ENCODE results near the gene ME1.
"Not testable (repeated sequence)": the region's sequence is repeated elsewhere in the genome, so short reads cannot be mapped to it uniquely, and the experiment has no call there.

The ME1 gene

DNA sequence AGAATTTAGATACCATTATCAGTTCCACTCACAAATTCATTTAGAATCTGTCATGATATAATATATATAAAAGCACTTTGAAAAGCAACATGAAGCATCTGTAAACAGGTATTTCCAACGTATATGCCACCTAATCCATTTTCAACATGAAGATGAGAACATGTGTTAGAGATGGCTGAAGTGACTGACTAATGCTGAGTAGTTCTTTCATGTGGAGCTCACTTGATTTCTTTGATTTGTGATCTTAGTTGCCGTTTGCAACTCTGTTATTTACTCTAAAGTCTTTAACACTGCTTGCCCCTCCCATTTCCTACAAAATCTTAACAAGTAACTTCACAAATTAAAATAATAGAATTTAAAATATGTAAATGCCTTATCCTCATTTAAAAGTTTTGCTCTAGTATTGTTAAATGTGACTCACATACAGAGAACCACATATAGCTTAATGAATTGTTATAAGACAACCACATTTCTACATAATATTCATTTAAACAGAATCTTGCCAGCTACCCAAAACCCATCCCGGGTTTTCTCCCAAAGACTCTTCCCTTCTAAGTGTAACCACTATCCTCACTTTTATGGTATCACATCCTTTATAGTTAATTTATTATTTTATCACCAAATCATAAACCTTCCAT is 78.3 kb downstream of the ME1 start:
- peak; percentile 40 for DNase-seq (ENCODE audit: low spot score)

DNA sequence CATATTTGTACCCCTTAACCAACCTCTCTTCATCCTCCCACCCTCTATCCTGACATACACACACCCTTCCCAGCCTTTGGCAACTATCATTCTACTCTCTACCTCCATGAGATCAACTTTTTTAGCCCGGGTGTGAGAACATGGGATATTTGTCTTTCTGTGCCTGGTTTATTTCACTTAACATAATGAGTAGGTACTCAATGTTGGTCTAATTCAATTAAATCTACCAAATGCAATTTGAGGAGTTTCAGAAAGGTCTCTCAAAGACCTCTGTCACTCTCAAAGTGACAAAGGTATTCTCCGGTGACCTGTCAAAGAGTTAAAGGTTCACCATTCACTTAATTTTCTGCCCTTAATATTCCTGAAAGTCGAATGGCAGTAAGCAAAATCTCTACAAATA is 87.7 kb downstream of the ME1 start:
- DNase-seq (ENCODE audit: low spot score) = no peak

- DNase-seq (ENCODE audit: low spot score) = peak; percentile 8
Measured at GRCh38 chr6:83341765-83342164, 89.1 kb downstream of the ME1 start.

GRCh38 chr6:83333916-83334315 is 96.9 kb downstream of the ME1 start:
- DNase-seq (ENCODE audit: low spot score) = not testable (repeated sequence)

GRCh38 chr6:83333500-83333899 is 97.4 kb downstream of the ME1 start:
- no peak for DNase-seq (ENCODE audit: low spot score)

DNA sequence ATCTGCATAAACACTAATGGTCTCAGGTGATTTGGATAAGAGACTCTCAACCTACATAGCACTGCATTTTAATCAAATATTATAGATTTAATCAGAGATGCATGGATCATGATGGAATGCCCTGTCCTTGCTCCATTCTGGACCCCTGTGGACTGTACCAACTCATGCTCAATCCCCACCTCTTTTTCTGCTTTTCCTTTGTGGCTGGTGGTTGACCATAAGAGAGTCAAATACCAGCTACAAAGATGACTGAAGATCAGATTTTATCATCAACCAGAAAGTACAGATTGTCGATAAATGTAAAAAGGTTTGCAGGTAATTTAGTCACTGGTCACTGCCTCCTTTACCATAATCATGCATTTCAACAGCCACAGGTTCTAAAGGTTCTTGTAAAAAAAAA is 116.2 kb downstream of the ME1 start:
- no peak for DNase-seq (ENCODE audit: low spot score)

GRCh38 chr6:83313882-83314281 is 117.0 kb downstream of the ME1 start:
- no peak for DNase-seq (ENCODE audit: low spot score)

GRCh38 chr6:83311231-83311630 is 119.6 kb downstream of the ME1 start:
- no peak for DNase-seq (ENCODE audit: low spot score)

- no peak for DNase-seq (ENCODE audit: low spot score)
Measured at GRCh38 chr6:83310046-83310445, 120.8 kb downstream of the ME1 start.

DNA sequence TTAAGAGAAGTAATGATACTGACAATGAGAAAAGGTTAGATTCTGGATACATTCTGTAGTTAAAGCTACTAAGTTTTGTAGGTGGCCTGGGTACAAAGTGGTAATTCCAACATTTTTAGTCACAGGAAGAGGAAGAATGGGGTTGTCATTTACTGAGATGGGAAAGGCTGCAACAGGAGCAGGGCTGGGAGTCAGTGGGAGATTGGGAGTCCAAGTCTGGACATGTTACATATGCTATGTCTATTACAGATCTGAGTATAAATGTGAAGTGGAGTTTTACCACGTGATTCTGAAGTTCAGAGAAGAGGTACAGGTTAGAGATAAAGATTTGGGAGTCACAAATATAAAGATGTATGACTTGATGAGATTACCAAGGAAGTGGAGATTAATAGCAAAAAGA is 121.5 kb downstream of the ME1 start:
- no peak for DNase-seq (ENCODE audit: low spot score)

GRCh38 chr6:83308833-83309232 is 122.0 kb downstream of the ME1 start:
- DNase-seq (ENCODE audit: low spot score) = no peak

DNA sequence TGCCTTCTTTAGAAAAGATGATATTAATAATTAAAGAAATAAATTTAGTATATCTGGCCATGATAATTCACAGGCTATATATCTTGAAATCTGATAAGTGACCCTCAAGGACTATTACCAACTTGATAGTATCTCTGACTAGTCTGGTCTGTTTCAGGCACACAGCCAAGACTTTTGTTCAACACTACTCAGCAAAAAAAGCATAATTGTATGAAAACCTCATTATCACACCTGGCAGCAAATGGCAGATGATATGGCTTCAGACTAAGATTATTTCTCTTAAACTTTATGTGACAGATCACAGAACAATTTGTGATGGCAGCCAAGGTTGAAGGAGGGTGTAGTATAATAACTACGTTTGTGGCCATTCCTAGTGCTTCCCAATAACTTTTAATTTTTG is 123.0 kb downstream of the ME1 start:
- DNase-seq (ENCODE audit: low spot score) = no peak

DNA sequence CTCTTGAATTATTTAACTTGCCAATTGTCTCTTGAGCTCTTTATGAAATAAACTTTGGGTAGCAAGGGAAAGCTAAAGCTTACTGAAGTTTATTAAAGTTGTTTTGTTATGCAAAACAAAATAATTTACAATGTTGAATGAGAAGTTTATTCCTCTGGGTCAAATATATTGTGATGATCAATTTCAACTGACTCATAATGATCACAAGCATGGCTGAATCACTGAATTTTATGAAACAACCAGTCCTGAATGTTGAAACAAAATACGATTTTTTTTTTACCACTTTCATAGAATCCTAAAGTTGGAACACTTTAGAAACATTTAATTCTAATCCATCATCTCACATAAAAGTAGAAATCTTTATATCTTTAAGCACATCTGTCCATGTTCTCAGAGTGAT is 127.4 kb downstream of the ME1 start:
- no peak for DNase-seq (ENCODE audit: low spot score)

- DNase-seq (ENCODE audit: low spot score) = no peak
Measured at GRCh38 chr6:83294676-83295075, 136.2 kb downstream of the ME1 start.

DNA sequence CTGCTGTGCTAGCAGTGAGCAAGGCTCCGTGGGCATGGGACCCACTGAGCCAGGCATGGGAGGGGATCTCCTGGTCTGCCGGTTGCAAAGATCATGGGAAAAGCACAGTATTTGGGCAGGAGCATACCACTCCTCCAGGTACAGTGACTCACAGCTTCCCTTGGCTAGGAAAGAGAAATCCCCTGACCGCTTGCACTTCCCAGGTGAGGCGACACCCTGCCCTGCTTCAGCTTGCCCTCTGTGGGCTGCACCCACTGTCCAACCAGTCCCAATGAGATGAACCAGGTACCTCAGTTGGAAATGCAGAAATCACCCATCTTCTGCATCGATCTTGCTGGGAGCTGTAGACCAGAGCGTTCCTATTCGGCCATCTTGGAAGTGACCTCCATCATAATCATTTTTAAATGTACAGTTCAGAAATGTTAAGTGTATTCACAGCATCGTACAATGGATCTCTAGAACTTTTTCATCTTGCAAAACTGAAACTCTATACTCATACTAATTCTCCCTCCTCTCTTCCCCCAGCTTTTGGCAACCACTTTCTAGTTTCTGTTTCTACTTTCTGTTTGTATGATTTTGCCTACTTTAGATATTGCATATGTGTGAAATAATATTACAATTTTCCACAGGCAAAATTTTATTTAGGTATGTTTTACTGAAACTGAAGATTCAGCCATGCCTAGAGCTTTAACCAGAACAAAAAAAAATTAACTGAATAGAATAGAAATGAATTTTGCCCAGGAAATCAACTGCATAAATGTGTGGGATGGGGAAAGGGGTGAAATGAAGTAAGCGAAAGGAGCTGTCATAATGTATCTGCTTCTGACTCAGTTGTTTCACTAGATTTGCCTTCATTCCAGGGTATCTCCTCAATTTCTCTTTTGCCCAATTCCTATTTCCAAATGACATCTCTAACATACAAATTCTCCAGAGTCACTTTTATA is 137.7 kb downstream of the ME1 start:
- DNase-seq (ENCODE audit: low spot score) = no peak

DNA sequence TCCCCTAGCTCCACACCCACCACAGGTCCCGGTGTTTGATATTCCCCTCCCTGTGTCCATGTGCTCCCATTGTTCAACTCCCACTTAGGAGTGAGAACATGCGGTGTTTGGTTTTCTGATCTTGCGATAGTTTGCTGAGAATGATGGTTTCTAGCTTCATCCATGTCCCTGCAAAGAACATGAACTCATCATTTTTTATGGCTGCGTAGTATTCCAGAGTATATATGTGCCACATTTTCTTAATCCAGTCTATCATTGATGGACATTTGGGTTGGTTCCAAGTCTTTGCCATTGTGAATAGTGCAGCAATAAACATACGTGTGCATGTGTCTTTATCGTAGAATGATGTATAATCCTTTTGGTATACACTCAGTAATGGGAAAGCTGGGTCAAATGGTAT is 143.6 kb downstream of the ME1 start:
- DNase-seq (ENCODE audit: low spot score) = not testable (repeated sequence)

GRCh38 chr6:83285917-83286316 is 144.9 kb downstream of the ME1 start:
- DNase-seq (ENCODE audit: low spot score) = no peak

- no peak for DNase-seq (ENCODE audit: low spot score)
Measured at GRCh38 chr6:83273596-83273995, 157.3 kb downstream of the ME1 start.

DNA sequence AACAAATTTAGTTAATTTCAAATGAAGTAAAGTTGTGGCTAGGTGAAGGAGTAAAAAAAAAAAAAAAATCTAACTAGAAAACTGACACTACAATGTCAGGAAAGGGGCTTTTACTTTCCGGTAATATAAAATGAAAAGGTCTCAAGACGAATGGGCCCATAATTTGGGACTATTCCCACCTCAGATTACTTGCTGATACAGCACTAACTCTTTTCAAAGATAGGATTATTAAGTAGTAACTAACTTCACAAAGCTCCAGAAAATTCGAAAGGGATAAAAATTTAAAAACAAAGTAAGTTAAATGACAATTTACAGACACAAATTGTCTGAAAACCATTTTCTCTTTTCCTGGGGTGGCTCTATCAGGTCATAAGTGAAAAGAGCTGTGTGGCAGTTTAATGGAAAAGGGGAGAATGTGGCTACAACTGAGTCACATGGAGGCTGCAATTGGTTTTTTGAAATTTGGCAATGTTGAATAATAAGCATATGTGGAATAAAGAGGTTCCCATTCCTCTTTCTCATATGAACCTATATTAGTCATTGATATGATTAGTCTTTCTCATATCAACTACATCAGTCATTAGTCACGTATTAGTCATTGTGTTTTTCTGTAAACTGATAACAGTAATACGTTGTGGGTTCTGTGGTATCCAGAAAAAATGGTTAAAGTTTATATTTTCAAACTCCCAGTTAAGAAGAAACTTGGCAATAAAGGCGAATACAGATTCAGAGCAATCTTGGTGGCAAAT is 159.7 kb downstream of the ME1 start:
- peak; percentile 61 for DNase-seq (ENCODE audit: low spot score)

- no peak for DNase-seq (ENCODE audit: low spot score)
Measured at GRCh38 chr6:83265384-83265783, 165.5 kb downstream of the ME1 start.

GRCh38 chr6:83260577-83260976 is 170.3 kb downstream of the ME1 start:
- no peak for DNase-seq (ENCODE audit: low spot score)

DNA sequence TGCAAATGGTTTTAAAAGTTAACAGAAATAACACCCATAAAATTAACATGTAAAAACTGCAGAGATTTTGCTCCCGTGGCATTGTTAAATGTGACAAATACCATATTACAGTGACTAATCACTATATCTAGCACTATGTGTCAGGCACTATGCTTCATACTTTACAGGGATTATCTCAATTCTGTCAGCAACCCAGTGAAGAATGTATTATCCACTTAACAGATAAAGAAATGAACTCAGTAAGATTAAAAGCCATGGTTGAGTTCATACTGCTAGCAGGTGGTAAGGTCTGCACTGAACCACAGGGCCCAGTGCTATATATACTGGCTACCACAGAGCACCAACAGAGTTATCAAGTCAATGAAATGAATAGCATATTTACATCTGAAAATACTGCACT is 172.3 kb downstream of the ME1 start:
- DNase-seq (ENCODE audit: low spot score) = peak; percentile 53

GRCh38 chr6:83257791-83258190 is 173.1 kb downstream of the ME1 start:
- no peak for DNase-seq (ENCODE audit: low spot score)
